ENCODE measurements around the gene ZNF277. TPM values are rescaled to one million over a fixed set of nuclear protein-coding genes. Genes with fewer than 3 reads are reported as not detected.

ZNF277 gene
- total RNA-seq, 4 donors from 2014 or later, result 28.4 to 45.4 (median 36.5) TPM

DNA sequence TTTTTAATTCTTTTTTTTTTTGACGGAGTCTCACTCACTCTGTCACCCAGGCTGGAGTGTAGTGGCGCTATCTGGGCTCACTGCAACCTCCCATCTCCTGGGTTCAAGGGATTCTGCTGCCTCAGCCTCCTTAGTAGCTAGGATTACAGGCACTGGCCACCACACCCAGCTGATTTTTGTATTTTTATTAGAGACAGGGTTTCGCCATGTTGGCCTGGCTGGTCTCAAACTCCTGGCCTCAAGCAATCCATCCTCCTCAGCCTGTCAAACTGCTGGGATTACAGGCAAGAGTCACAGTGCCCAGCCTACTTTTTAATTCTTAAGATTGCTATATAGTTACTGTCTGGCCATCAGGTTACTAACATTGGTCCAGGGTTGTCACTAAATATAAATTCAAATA, 59.6 kb downstream of the ZNF277 start:
- Histone ChIP-seq H3K4me1 (peaks cover 0 to 3% of the 10 kb centered on the region in 2 donors), H3K9me3 (no peaks in the 10 kb centered on the region), H3K27me3 (no peaks in the 10 kb centered on the region), H3K27ac (no peak overlapping the region), H3K4me3 (replicated peaks in 1 of 3) (no peak overlapping the region), H3K36me3 (no peaks in the 10 kb centered on the region)
- TF ChIP-seq POLR2A (IDR thresholded peaks at IDR 0.05), result no peak
- TF ChIP-seq, protein P1, sequence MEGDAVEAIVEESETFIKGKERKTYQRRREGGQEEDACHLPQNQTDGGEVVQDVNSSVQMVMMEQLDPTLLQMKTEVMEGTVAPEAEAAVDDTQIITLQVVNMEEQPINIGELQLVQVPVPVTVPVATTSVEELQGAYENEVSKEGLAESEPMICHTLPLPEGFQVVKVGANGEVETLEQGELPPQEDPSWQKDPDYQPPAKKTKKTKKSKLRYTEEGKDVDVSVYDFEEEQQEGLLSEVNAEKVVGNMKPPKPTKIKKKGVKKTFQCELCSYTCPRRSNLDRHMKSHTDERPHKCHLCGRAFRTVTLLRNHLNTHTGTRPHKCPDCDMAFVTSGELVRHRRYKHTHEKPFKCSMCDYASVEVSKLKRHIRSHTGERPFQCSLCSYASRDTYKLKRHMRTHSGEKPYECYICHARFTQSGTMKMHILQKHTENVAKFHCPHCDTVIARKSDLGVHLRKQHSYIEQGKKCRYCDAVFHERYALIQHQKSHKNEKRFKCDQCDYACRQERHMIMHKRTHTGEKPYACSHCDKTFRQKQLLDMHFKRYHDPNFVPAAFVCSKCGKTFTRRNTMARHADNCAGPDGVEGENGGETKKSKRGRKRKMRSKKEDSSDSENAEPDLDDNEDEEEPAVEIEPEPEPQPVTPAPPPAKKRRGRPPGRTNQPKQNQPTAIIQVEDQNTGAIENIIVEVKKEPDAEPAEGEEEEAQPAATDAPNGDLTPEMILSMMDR (IDR thresholded peaks at IDR 0.05), result no peak
- no peak for DNase-seq
- intact Hi-C loops (cut with DNase I), result no loop called here
- WGBS, 2 donors, result 95 to 96% methylated on average over 3 of the region's 3 CpGs

DNA sequence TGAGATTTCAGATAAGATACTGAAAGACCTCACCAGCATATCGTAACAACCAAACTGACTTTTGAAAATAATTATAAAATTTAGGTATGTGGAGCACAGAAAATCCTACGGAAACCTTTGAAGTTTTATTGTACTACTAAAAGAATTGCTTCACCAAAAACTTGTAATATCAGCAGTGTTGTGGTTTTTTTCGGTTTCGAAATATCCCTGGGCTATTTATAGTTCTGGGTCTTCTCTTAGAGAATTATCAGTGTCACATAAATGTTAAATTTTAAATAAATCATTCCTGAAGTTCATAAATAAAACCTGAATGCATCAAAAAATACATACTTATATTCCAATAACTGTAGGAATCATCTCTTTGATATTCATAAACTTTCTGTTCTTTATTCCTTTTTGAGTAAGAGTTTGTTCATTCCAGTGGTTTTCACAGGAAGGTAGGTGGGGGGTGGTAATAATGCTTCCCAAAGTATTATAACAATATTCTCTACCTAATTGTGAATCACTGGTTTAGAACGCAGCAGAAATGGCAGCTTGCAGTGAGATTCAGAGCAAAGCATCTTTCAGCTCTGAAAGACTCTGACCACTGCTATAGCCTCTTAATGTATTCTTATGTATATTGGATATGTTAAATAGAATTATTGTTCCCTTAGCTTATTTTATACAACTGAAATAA, 60.2 kb downstream of the ZNF277 start:
- 79 to 85% methylated on average over 5 of the region's 5 CpGs for WGBS, 2 donors
- no peaks in the 10 kb centered on the region for H3K9me3 ChIP-seq
- no peaks in the 10 kb centered on the region for H3K27me3 ChIP-seq
- peaks cover 0 to 3% of the 10 kb centered on the region in 2 donors for H3K4me1 ChIP-seq
- intact Hi-C loops (cut with DNase I), result no loop called here
- no peak for DNase-seq
- H3K4me3 ChIP-seq (replicated peaks in 1 of 3), result no peak overlapping the region
- H3K36me3 ChIP-seq, result no peaks in the 10 kb centered on the region
- no peak overlapping the region for H3K27ac ChIP-seq
- TF ChIP-seq POLR2A (IDR thresholded peaks at IDR 0.05), result no peak
- TF ChIP-seq, protein P1 (IDR thresholded peaks at IDR 0.05), result no peak

DNA sequence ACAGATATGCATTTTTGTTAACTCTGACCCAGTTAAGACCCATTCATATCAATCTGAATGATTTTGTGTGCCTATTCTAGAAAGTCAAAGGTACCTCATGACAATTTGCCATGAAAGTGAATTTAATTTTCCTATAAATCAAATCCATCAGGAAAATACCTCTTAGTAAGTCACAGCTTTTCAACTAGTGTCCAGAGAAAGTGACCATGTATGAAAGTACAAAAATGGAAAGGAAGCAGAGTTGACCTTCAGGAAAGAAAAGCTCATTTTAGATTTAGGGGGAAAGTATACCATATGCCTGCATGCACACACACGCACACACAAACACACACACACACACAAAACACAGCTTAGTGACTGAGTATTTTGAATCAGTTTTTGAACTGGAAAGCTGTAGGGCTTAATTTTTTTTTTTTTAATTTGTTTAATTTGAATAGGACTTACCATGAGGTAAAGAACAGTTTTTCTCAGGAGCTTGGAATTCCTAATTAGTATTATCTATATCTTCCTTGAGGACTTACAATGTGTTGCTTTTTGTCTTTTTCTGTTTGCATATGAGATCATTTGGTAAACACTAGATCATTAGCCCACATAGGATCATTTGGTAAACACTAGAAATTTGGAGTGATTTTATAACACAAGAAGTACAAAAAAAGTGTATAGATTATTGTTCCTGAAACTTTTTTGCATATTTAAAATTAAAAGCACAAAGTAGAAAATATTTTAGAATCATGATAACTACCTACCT, 61.6 kb downstream of the ZNF277 start:
- Histone ChIP-seq H3K4me3 (replicated peaks in 1 of 3) (no peak overlapping the region), H3K4me1 (peaks cover 0 to 3% of the 10 kb centered on the region in 2 donors), H3K36me3 (no peaks in the 10 kb centered on the region), H3K27me3 (no peaks in the 10 kb centered on the region), H3K27ac (no peak overlapping the region), H3K9me3 (no peaks in the 10 kb centered on the region)
- DNase-seq, result no peak
- intact Hi-C loops (cut with DNase I), result no loop called here
- 98% methylated on average over 1 of the region's 1 CpG for WGBS, 2 donors
- TF ChIP-seq, protein P1 (IDR thresholded peaks at IDR 0.05), result no peak
- TF ChIP-seq POLR2A (IDR thresholded peaks at IDR 0.05), result no peak

DNA sequence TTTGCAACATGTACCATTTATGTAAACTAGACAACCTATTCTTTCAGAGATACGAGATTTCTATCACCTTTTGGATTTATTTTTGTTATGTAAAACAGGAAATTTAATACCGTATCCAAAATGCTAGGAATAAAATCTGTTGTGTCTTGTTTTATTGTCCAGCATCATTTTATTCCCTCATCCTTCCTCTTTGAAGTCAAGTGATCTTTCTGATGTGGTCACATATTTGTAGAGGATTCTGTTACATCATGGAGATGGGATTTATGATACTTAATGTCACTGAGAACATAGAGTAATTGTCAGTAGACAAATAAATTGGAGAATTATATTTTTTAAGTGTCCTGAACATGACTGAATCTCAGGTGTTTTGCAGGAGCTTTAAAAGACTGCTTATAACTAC, 64.7 kb downstream of the ZNF277 start:
- TF ChIP-seq, protein P1 (IDR thresholded peaks at IDR 0.05), result no peak
- TF ChIP-seq POLR2A (IDR thresholded peaks at IDR 0.05), result no peak
- 78 to 84% methylated on average over 2 of the region's 2 CpGs for WGBS, 2 donors
- intact Hi-C loops (cut with DNase I), result no loop called here

More for the DNA sequence above, 64.7 kb downstream of the ZNF277 start:
- H3K9me3 ChIP-seq, result no peaks in the 10 kb centered on the region
- no peak overlapping the region for H3K27ac ChIP-seq
- H3K4me3 ChIP-seq (replicated peaks in 1 of 3), result no peak overlapping the region
- no peak for DNase-seq
- no peaks in the 10 kb centered on the region for H3K36me3 ChIP-seq
- H3K27me3 ChIP-seq, result no peaks in the 10 kb centered on the region
- H3K4me1 ChIP-seq, result no peaks in the 10 kb centered on the region
